Measurements from ENCODE around the gene MGAT4A. TPM values are rescaled to one million over a fixed set of nuclear protein-coding genes. Genes with fewer than 3 reads are reported as not detected.

Gene MGAT4A
- total RNA-seq (2014; rRNA removed; shearing (Covaris generic)): 0.41 and 2.5 TPM in 2 replicates

GRCh38 chr2:98731041-98731893 lies at the start of gene MGAT4A:
Gene MGAT4A, minus strand, starts transcription at chr2:98731132. Its CDS starts 4,800 bp downstream, at chr2:98726332.

GRCh38 chr2:98608116-98608961 lies 122.6 kb downstream of the MGAT4A start, which contains the start of the genes COA5 and UNC50:
Gene COA5, minus strand, starts transcription at chr2:98608512. Its CDS starts 107 bp downstream, at chr2:98608405.
Gene UNC50, plus strand, starts transcription at chr2:98608589. Its CDS starts 1,171 bp downstream, at chr2:98609760.

Other genes with a start within 250 kb of the MGAT4A start
- 44.4 and 53.5 TPM in 2 replicates for gene COA5, start 122.6 kb downstream of the MGAT4A start, total RNA-seq (2014; rRNA removed; shearing (Covaris generic))
- 20.9 and 22.6 TPM in 2 replicates for gene UNC50, start 122.5 kb downstream of the MGAT4A start, total RNA-seq (2014; rRNA removed; shearing (Covaris generic))
- 0.37 TPM in 1 of 2 replicates, not detected in the other for gene CRACDL, start 205.1 kb upstream of the MGAT4A start, total RNA-seq (2014; rRNA removed; shearing (Covaris generic))